Measurements from ENCODE around the gene CMAS. TPM values are rescaled to one million over a fixed set of nuclear protein-coding genes. Genes with fewer than 3 reads are reported as not detected.
"Not testable (repeated sequence)": the region's sequence is repeated elsewhere in the genome, so short reads cannot be mapped to it uniquely, and the experiment has no call there.

Gene CMAS
- 40.7 and 62.5 TPM in 2 replicates for total RNA-seq (2014; rRNA removed; shearing (Covaris generic))

GRCh38 chr12:22046090-22046967 lies at the start of gene CMAS:
TSS of gene CMAS (plus strand) at chr12:22046218. CDS start at chr12:22046304, 86 bp downstream.
- DNase-seq (ENCODE audit: low spot score), result peak; percentile 64

- no peak for DNase-seq (ENCODE audit: low spot score)
These were observed 47.7 kb upstream of the CMAS start for GRCh38 chr12:21998295-21998694.

GRCh38 chr12:21998782-21999181 lies 47.2 kb upstream of the CMAS start:
- no peak for DNase-seq (ENCODE audit: low spot score)

DNA sequence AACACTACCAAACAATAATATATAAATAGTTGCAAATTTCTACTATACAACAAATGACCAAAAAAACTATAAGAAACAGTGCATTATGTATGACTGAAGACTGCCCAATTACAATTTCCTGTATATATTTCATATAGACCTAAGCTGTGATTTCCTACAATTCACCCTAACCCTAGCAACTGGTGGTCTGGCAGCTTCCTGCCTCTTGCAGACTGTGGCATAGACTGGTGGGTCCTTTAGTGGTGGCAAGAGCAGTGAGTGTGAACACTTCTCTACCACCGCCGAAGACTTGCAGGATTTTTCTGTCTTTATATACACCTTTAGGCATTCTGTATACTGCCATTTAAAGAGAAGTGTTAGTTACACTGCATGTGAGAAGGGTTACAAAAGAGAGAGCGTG lies 43.6 kb upstream of the CMAS start:
- no peak for DNase-seq (ENCODE audit: low spot score)

DNA sequence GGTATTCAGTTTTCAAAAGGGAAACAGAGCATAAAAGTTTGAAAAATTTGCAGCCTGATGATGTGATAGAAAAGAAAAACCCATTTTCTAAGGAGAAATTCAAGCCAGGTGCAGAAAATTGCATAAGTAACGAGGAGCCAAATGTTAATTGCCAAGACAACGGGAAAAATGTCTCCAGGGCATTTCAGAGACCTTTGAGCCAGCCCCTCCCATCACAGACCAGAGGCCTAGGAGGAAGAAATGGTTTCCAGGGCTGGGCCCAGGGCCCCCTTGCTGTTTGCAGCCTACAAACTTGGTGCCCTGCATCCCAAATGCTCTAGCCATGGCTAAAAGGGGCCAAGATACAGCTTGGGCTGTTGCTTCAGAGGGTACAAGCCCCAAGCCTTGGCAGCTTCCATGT lies 38.2 kb upstream of the CMAS start:
- not testable (repeated sequence) for DNase-seq (ENCODE audit: low spot score)

GRCh38 chr12:22008196-22008595 lies 37.8 kb upstream of the CMAS start:
- DNase-seq (ENCODE audit: low spot score), result no peak

DNA sequence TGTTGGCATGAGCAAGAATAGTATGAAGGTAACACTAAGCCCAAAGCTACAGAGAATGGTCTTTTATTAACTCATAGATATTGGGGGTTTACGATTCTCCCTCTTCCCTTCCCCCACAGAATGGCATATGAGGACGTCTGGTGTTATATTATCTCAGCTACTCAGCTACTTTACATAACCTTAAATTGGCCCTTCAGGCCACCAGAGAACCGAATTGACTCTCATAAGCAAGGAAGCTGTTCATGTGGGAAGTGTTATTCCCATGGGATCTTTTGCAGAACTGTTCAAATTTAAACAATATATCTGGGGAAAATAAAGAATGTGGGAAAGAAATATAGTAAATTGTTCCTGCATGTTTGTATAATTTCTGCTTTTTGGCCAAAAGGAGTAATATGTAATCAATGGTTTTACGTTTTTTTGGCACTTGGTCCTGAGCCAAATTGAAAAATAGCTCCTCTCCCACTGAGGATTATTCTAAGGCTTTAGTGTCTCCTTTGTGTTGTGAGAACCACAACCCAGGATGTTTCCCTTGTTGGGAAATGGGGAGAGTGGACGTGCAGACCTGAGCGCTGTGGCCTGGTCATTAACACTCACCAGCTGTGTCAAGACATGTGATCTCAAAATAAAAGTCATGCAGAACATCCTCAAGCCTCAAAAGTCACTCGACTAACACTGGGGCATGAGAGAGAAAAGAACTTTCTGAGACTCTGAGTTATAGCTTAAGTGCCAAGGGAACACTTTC lies 31.8 kb upstream of the CMAS start:
- DNase-seq (ENCODE audit: low spot score), result no peak

- no peak for DNase-seq (ENCODE audit: low spot score)
These were observed 31.3 kb upstream of the CMAS start for GRCh38 chr12:22014783-22015144.

GRCh38 chr12:22016982-22017381 lies 29.0 kb upstream of the CMAS start:
- no peak for DNase-seq (ENCODE audit: low spot score)

- no peak for DNase-seq (ENCODE audit: low spot score)
These were observed 27.2 kb upstream of the CMAS start for GRCh38 chr12:22018860-22019259.

DNA sequence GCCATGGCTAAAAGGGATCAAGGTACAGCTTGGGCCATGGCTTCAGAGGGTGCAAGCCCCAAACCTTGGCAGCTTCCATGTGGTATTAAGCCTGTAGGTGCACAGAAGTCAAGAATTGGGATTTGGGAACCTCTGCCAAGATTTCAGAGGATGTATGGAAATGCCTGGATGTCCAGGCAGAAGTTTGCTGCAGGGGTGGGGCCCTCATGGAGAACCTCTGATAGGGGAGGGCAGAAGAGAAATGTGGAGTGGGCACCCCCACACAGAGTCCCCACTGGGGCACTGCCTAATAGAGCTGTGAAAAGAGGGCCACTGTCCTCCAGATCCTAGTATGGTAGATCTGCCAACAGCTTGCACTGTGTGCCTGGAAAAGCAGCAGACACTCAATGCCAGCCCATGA lies 22.5 kb upstream of the CMAS start:
- not testable (repeated sequence) for DNase-seq (ENCODE audit: low spot score)

GRCh38 chr12:22029491-22029890 lies 16.5 kb upstream of the CMAS start:
- no peak for DNase-seq (ENCODE audit: low spot score)

- DNase-seq (ENCODE audit: low spot score), result no peak
These were observed 16.0 kb upstream of the CMAS start for GRCh38 chr12:22029991-22030390.

DNA sequence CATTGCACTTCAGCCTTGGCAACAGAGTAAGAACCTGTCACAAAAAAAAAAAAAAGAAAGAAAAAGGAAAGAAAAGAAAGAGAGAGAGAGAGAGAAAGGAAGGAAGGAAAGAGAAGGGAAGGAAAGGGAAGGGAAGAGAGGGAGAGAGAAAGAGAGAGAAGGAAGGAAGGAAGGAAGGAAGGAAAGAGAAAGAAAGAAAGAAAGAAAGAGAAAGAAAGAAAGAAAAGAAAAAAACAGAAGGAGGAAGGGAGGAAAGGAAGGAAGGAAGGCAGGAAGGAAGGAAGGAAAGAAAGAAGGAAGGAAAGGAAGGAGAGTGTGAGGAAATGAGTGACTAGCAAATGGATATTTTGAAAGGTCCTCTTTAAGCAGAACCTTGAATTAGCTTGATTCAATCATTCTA lies 13.3 kb upstream of the CMAS start:
- no peak for DNase-seq (ENCODE audit: low spot score)

- no peak for DNase-seq (ENCODE audit: low spot score)
These were observed 11.1 kb upstream of the CMAS start for GRCh38 chr12:22034709-22035506.

DNA sequence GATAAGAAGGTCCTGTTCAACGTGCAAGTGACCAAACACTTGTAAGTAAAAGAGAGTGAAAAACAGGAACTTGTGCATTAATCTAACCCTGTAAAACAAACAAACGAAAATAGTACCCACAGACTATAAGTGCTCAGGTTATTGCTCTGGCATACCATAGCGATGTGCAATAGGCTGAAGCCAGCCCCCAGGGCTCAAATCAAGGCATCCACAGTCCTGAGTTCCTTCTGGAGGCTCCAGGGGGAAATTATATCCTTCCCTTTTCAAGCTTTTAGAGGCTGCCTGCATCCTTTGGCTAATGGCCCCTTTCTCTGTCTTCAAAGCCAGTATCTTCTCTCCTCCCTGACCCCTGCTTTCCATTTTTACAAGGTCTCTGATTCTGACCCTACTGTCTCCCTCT lies 8.1 kb upstream of the CMAS start:
- DNase-seq (ENCODE audit: low spot score), result no peak

- DNase-seq (ENCODE audit: low spot score), result no peak
These were observed 7.3 kb upstream of the CMAS start for GRCh38 chr12:22038734-22039133.

GRCh38 chr12:22039361-22039760 lies 6.7 kb upstream of the CMAS start:
- no peak for DNase-seq (ENCODE audit: low spot score)

DNA sequence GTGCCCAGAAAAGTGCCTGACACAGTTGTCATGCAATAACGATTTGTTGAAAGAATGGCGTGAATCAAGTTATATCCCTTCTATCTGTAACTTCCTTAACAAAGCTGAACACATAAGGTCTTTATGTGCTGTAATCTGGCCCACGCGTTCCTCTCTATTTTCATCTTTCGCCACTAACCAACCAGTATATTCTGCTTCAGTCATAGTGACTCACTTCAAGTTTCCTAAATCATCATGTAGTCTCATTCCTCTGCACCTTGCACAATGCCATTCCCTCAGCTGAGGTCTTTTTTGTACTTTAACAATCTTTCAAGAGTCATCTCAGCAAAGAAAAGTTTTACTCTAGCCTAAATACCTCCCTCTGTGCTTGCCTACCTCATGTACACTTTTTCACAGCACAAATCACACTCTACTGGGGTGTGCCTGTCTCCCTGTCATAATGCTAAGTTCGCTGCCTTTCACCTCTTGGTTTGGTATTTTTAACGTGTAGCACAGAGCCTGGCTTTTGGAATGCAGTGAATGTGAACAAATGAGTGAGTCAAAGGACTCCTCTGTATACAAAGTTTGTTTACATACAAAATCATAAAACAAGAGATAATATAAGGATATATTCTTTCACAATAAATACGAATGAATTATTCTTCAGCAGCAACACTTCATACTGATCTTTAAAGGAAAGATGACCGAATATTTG lies 2.9 kb upstream of the CMAS start:
- DNase-seq (ENCODE audit: low spot score), result peak; percentile 29

- DNase-seq (ENCODE audit: low spot score), result no peak
These were observed 2.1 kb upstream of the CMAS start for GRCh38 chr12:22043943-22044342.

DNA sequence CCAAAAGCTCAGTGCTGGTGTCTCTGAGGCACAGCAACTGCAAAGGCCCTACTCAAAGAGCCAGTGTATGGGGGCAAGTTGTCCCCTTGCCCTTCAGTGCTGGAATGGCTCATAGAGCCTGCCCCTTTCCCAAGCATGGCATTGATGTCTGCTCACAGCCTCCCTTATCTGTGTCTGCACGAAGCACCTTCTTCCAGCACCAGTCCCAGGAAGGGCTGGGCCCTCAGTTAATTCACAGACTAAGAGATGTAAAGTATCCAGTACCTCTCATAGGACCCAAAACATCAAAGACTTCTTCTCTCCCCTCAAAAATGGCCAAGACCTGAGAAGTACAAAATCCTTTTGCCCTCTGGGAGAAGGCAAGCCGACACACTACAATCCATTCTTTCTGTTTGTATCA lies 1.6 kb upstream of the CMAS start:
- DNase-seq (ENCODE audit: low spot score), result no peak

DNA sequence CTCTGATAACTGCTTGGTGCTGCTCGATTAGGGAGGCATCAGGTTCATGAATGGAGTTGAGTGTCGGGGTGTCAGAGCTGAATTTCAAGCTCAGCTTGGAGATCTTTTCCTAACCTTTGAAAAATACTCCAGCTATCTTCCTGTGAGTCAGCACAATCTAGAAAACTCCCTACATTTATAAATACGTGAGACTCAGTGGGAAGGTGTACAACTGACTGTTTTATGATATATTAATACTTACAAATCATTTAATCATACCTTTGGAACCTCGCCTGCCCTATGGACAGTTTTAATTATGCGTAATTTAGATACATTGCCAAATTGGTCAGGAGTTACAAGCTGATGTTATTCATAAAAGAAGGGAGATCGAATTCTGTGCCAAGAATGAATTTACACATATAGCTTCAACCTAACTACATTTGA lies 961 bp downstream of the CMAS start:
- DNase-seq (ENCODE audit: low spot score), result no peak

Measured in A172 (cell line).